Measurements from ENCODE around the gene SYT9.

Gene SYT9

GRCh38 chr11:7484131-7484530 is 232.4 kb downstream of the SYT9 start:
- TF ChIP-seq TEAD4 (IDR thresholded peaks at IDR 0.05): no peak
- no peak for TF ChIP-seq EP300 (IDR thresholded peaks at IDR 0.05; ENCODE audit: borderline replicate concordance)
- TF ChIP-seq RAD21 (IDR thresholded peaks at IDR 0.05; ENCODE audit: low read depth): no peak
- no peak for TF ChIP-seq TCF12 (IDR thresholded peaks at IDR 0.05; ENCODE audit: low read depth)
- no peak for TF ChIP-seq TAF1 (IDR thresholded peaks at IDR 0.05; ENCODE audit: low read depth)
- no peak for TF ChIP-seq EGR1 (IDR thresholded peaks at IDR 0.05)
- TF ChIP-seq REST (IDR thresholded peaks at IDR 0.05; ENCODE audit: low read depth): no peak
- TF ChIP-seq, protein P1, sequence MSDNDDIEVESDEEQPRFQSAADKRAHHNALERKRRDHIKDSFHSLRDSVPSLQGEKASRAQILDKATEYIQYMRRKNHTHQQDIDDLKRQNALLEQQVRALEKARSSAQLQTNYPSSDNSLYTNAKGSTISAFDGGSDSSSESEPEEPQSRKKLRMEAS (IDR thresholded peaks at IDR 0.05): no peak
- TF ChIP-seq, protein P2, sequence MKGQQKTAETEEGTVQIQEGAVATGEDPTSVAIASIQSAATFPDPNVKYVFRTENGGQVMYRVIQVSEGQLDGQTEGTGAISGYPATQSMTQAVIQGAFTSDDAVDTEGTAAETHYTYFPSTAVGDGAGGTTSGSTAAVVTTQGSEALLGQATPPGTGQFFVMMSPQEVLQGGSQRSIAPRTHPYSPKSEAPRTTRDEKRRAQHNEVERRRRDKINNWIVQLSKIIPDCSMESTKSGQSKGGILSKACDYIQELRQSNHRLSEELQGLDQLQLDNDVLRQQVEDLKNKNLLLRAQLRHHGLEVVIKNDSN (IDR thresholded peaks at IDR 0.05): no peak
- no peak for TF ChIP-seq CEBPB (IDR thresholded peaks at IDR 0.05)

DNA sequence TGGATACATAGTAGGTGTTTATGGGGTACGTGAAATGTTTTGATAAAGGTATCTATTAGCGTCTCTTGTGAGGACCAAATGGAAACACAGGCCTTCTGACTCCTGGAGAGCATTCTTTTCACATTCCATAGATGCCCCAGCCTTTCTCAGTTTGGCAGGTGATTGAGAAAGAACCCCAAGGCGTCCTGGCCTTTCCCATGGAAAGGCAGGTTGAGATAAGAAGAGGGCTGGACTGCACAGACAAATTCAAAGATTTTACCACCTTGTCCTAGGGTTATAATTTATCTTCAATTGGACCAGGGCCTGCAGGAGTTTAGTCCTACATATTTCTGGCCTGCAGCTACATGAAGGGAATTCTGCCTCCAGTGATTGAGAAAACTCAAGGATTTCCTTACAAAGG is 232.9 kb downstream of the SYT9 start:
- no peak for TF ChIP-seq FOXM1 (IDR thresholded peaks at IDR 0.05; ENCODE audit: borderline replicate concordance, low read depth)

GRCh38 chr11:7485186-7486097 is 233.7 kb downstream of the SYT9 start, which contains the start of gene OLFML1:
Gene OLFML1, plus strand, starts transcription at chr11:7485506. Its CDS starts 370 bp downstream, at chr11:7485876.
- TF ChIP-seq YY1 (IDR thresholded peaks at IDR 0.05; ENCODE audit: low read depth) (no peak), TAF1 (IDR thresholded peaks at IDR 0.05; ENCODE audit: low read depth) (no peak), FOXM1 (IDR thresholded peaks at IDR 0.05; ENCODE audit: borderline replicate concordance, low read depth) (no peak), EGR1 (IDR thresholded peaks at IDR 0.05) (no peak), NFIC (IDR thresholded peaks at IDR 0.05) (no peak), EP300 (IDR thresholded peaks at IDR 0.05; ENCODE audit: borderline replicate concordance) (no peak)
- TF ChIP-seq, protein P1 (IDR thresholded peaks at IDR 0.05): no peak
- TF ChIP-seq, protein P2 (IDR thresholded peaks at IDR 0.05): no peak

DNA sequence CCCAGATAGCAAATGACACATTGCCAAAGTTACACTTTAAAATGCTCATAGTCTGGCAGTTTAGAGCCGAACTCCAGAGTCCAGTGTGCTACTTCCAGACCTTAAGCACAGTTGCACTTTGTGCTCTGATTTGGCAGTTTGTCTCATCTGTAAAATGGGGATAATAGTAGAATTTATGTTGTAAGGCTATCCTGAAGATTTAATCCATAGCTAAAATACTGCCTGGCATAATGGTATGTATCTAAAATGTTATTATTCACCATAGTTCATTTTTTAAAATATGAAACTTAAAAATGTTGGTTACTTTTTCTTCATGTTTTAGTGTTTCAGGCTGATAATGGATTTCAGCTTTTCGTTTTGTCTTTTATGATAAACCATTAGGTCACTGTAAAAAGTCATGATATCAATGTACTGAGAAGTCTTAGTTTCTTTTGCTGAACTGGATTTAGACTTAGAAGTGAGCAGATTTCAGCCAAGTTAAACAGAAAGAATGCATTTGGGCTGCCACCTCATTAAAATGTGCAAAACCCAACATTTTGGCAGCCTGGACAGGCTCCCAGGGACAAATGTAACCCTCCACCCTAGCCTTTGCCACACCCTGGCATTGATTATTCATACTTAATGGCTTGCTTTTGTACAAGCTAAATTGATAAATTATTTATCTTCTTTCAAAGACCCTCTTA is 234.5 kb downstream of the SYT9 start:
- TF ChIP-seq YY1 (IDR thresholded peaks at IDR 0.05; ENCODE audit: low read depth) (no peak), TEAD4 (IDR thresholded peaks at IDR 0.05) (no peak), REST (IDR thresholded peaks at IDR 0.05; ENCODE audit: low read depth) (no peak), FOXM1 (IDR thresholded peaks at IDR 0.05; ENCODE audit: borderline replicate concordance, low read depth) (no peak), EP300 (IDR thresholded peaks at IDR 0.05; ENCODE audit: borderline replicate concordance) (no peak), TAF1 (IDR thresholded peaks at IDR 0.05; ENCODE audit: low read depth) (no peak), CEBPB (IDR thresholded peaks at IDR 0.05) (no peak), TCF12 (IDR thresholded peaks at IDR 0.05; ENCODE audit: low read depth) (no peak), EGR1 (IDR thresholded peaks at IDR 0.05) (no peak), ZBTB7A (IDR thresholded peaks at IDR 0.05; ENCODE audit: low read depth) (no peak), NFIC (IDR thresholded peaks at IDR 0.05) (no peak), RAD21 (IDR thresholded peaks at IDR 0.05; ENCODE audit: low read depth) (no peak), CREB1 (IDR thresholded peaks at IDR 0.05; ENCODE audit: low read depth) (no peak)
- TF ChIP-seq, protein P1 (IDR thresholded peaks at IDR 0.05): no peak
- TF ChIP-seq, protein P2 (IDR thresholded peaks at IDR 0.05): no peak

DNA sequence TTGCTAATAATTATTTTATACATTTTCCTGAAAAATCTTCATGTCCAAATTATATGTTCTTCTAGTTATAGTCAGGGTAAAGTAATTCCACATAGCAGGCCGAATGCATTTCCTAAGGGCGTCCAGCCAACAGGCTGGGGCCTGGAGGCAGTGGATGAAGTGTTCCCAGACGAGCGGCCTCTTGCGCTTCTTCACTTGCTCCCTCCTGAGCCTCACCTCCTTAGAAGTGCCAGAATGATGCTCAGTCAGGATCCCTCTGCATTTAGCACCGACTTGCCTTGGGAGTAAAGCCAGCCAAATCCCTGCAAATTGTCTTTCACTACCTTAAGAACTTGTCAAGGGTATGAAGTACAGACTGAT is 235.1 kb downstream of the SYT9 start:
- TF ChIP-seq TAF1 (IDR thresholded peaks at IDR 0.05; ENCODE audit: low read depth) (no peak), YY1 (IDR thresholded peaks at IDR 0.05; ENCODE audit: low read depth) (no peak), ZBTB7A (IDR thresholded peaks at IDR 0.05; ENCODE audit: low read depth) (no peak), TEAD4 (IDR thresholded peaks at IDR 0.05) (no peak), FOXM1 (IDR thresholded peaks at IDR 0.05; ENCODE audit: borderline replicate concordance, low read depth) (no peak)
- TF ChIP-seq, protein P2 (IDR thresholded peaks at IDR 0.05): no peak
